ENCODE data around the gene TEX50.
"Not testable (repeated sequence)": the region's sequence is repeated elsewhere in the genome, so short reads cannot be mapped to it uniquely, and the experiment has no call there.

TEX50 gene, protein sequence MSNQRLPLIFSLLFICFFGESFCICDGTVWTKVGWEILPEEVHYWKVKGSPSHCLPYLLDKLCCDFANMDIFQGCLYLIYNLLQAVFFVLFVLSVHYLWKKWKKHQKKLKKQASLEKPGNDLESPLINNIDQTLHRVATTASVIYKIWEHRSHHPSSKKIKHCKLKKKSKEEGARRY

DNA sequence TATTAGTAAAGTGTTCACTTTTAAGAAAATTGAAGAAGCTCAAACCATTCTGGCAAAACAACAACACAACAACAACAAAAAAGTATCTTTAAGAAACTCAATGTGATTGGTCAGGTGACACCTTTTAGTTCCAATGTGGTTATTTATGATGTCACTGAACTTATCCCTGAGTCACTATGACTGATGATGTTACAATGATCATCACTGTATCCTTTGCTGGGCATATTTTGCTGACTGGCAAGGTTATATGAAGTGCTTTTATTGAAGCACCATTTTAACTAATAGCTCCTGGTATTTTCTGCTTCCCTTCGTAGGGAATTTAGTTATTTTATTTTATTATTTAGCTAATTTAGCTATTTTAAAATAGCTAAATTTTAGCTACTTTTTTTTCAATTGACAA lies at the start of gene TEX50:
TSS of gene TEX50 (plus strand) at position 223 of the 400 bp plus-strand sequence. CDS start 184 bp downstream, outside the sequence.
- DNase-seq: no peak

- no peak for DNase-seq
These were observed 44.6 kb upstream of the TEX50 start for GRCh38 chr1:173590557-173590956.

DNA sequence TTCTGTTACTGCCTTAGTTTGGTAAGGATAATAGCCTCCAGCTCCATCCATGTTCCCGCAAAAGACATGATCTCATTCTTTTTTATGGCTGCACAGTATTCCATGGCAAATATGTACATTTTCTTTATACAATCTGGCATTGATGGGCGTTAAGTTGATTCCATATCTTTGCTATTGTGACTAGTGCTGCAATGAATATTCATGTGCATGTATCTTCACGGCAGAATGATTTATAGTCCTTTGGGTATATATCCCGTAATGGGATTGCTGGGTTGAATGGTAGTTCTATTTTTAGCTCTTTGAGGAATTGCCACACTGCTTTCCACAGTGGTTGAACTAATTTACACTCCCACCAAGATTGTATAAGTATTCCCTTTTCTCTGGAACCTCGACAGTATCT lies 44.0 kb upstream of the TEX50 start:
- not testable (repeated sequence) for DNase-seq

DNA sequence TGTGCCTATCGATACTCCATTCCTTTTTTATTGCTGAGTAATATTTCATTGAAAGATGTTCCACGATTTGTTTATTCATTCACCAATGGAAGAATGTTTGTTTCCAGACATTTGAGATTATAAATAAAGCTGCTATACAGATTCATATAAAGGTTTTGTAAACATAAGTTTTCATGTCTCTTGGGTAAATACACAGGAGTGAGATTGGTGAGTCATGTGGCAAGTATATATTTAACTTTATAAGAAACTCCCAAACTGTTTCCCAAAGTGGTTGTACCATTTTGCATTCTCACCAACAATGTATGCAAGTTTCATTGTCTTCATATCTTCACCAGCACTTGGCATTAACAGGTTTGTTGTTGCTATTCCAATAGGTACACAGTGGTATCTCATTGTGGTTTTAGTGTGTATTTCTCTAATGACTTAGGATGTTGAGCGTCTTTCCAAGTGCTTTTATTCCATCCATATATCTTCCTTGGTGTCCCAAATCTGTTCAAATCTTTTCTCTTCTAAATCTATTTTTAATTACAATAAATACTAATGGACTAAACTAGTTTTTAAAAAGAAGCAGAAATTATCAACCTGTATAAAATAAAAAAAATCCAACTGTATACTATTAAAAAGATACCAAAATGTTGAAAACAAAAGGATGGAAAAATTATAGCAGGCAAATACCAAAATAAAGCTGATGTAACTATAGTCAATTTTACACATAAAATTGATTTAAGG lies 38.9 kb upstream of the TEX50 start:
- DNase-seq: no peak

DNA sequence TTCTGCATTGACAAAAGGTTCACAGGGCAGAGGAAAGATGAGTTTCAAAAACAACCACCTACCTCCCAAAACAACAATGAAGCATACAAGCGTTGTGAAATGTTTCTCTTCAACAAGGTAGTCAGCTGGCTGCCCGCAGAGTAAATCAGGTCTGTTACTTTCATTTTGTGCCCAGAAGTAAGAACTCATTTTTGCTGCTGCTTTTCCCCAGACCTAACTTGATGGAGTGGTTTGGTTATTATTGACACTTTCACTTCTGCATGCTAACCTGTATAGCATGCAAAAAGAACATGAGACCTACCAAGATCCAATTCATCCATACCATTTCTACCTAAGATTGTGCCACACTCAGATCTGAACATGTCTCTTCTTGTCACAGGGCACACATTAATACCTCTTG lies 33.5 kb upstream of the TEX50 start:
- no peak for DNase-seq

DNA sequence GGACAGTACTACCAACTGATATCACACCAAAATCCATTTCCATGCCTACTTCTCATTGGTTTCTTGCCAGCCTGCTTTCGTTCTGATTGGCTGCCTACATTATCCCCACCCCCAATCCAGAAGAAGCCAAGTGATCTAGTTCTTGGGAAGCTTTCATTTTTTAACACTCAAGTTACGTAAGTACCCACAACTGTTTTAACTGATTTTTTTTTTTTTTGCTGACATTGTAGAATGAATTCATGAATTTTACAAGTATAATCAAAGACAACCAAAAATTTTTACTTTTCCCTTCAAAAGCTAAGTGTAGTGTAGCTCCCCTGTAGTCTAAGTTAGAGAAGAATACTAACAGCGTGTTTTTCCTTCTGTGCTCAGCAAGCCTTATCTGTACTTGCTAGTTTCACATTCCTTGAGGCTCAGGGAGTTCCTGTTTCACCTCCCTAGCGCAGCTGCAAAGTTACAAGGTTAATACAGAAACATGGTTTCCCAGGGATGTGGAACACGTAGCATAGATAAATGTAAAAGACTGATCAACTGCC lies 32.0 kb upstream of the TEX50 start, which contains the start of gene SLC9C2:
TSS of gene SLC9C2 (minus strand) at position 17 of the 536 bp plus-strand sequence. CDS start 1,296 bp downstream, outside the sequence.
- DNase-seq: no peak

- DNase-seq: no peak
These were observed 26.5 kb upstream of the TEX50 start for GRCh38 chr1:173608503-173609216.

GRCh38 chr1:173613086-173613485 lies 22.1 kb upstream of the TEX50 start:
- DNase-seq: not testable (repeated sequence)

GRCh38 chr1:173616859-173617258 lies 18.3 kb upstream of the TEX50 start:
- DNase-seq: no peak

DNA sequence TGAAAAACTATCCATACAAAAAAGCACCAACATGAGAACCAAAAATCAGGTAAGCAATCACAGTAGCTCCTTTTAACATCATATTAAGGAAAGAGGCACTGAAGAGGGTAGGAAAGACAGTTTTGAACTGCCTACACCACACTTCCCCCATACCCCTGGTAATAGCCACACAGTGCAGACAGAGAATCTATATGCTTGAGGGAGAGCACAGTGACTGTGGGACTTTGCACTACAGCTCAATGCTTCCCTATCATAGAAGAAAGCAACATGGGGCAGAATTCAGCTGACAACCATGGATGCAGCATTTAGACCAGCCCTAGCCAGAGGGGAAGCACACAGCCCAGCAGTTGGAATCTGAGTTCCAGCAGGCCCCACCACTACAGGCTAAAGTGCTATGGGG lies 7.9 kb upstream of the TEX50 start:
- DNase-seq: no peak

GRCh38 chr1:173628888-173629287 lies 6.2 kb upstream of the TEX50 start:
- DNase-seq: no peak

GRCh38 chr1:173637236-173638042 lies 2.3 kb downstream of the TEX50 start:
- DNase-seq: not testable (repeated sequence)

DNA sequence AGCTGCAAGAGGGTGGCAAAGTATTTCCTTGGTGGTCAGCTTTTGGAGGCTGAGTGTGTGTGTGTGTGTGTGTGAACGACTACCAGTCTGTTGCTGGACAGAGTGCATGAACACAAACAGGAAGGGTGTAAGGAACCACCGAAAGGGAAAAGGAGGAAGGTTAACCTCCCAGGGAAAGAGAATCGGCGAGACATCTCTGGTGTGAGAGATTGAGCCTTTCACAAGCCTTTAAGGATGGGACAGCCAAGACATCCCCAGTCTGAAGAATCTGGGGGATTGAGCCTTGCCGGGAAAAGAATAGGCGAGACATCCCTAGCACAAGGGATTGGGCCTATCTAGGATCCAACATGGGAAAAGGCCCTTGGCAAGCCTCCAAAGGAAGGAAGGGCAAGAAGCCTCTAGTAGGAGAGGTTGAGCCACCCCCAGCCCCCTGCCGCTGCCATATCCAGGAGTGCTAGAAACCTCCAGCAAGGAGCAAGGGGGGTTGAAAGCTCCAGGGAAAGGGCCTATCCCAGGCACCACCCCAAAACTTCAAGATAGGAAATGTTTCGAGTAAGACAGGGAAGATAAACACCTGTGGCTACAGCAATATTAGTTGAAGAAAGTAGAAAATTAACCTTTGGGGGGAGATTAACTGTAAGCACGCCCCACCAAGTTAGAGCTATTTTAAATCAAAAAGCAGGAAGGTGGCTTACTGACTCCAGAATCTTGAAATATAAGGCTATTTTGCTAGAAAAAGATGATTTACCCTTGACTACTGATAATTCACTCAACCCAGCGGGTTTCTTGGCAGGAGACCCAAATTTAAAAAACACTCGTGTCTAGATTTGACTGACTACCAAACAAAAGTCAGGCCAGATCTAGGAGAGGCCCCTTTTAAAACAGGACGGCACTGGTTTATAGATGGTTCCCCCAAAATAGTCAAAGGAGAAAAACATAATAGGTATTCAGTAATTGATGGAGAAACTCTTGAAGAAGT lies 3.2 kb downstream of the TEX50 start:
- DNase-seq: no peak

DNA sequence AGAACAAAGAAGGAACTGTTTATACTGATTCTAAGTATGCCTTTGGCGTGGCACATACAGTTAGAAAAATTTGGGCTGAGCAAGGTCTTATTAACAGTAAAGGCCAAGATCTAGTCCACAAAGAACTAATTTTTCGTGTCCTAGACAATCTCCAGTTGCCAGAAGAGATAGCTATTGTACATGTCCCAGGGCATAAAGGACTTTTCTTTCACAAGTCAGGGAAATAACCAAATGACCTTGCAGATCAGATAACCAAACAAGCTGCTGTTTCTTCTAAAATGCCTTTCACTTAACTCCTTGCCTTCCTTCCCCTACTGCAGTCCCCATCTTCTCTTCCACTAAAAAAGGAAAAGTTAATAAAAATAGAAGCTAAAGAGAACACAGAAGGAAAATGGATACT lies 4.0 kb downstream of the TEX50 start:
- no peak for DNase-seq

DNA sequence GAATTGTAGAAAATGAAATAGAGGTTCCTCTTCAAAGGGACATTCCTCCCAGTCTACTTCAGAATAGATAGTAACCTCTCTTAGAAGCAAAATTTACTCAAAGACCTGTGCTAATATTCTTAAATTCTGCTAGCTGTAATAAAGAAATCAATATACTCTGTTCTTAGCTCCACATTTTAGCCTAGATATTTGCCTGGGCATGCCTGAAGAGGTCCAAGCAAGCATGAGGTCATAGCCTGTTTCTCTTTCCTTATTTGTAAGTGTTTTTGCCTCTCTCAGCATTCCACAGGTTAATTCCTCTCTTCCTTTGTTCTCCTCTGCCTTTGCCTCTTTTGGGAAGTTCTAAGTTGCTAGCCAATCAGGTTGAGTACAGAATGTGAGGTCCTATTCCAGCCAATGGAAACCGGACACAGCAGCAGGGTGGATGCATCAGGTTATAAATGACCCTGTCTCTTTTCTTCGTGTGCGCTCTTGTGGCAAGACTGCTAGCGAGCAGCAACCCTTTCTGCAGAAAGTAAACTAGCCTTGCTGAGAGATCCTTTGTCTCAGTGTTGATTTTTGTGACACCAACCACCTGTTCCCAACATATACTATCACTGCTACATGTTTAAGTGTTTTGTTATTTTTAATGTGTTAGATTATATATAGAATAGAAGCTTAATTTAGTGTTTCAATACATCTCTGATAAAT lies 7.5 kb downstream of the TEX50 start:
- DNase-seq: not testable (repeated sequence)

DNA sequence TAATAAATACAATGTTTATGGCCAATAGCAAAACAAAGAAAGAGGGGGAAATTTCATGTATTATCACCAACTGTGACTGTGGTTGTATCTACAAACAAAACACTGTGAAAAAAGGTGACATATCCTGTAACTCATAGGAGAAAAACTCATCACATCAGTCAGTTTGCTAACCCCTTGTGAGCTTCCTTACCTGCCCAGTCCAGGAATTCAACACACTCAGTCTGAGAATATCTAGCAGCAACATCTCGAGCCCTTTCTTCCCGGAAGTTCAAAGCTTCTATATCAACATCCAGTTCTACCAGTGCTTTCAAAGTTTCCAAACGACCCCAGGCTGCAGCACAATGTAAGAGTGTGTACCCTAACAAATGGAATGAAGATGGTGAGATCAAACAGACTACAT lies 11.5 kb downstream of the TEX50 start:
- DNase-seq: no peak

DNA sequence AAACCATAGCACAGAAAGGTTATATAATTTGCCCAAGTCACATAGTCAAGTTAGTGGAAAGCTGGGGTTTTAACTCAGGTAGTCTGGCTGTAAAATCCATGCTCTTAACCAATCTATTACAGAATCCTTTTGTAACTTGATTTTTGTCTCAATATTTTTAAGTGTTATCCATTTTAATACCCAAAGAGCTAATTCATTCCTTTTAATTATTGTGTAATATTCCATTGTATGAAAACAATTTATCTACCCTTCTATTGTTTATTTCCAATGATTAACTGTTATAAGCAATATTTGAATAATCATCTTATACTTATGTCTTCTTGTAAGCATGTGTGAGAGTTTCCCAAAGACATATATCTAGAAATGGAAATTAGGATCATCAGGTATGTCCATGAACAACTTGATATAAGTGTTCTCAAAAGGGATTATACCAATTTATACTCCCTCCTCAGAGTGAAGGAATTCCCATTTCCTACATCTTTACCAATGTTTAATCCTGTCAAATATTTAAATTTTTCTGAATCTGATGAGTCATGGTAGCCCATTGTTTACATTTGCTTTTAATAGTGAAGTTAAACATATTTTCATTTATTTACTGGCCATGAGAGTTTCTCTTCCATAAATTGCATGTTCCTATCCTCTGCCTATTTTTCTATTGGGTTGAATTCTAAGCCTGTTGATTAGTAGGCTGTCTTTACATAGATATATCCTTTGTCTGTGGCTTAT lies 13.9 kb downstream of the TEX50 start:
- no peak for DNase-seq

- DNase-seq: no peak
These were observed 25.2 kb downstream of the TEX50 start for GRCh38 chr1:173660306-173660705.

DNA sequence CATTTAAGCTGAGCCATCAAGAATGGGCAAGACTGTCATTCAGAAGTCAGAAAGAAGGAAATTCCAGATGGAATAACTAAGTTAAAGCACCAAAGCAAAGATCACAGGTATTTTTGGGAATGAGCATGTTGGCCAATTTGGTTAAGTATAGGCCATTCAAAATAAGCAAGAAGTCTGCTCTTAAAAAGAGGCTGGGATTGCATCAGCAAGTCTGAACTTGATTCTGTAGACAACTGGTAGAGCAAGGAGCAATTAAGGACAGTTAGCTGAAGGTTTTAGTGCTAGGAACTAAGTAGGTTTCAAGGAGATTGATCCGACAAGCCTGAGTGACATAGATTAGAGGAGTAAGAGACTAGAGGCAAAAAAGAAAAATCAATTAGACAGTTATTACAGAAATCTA lies 26.1 kb downstream of the TEX50 start:
- no peak for DNase-seq

GRCh38 chr1:173661763-173662162 lies 26.6 kb downstream of the TEX50 start:
- no peak for DNase-seq
